Measurements from ENCODE around the gene CCDC50.

CCDC50 gene

GRCh38 chr3:191340966-191341365 lies 11.8 kb downstream of the CCDC50 start:
- no peak for DNase-seq
- H3K4me3 ChIP-seq (ENCODE audit: low read depth in 1 of 2, low read length in 2 of 2): no peak overlapping the region
- H3K36me3 ChIP-seq (ENCODE audit: insufficient read depth, low read length): no peaks in the 10 kb centered on the region
- H3K27ac ChIP-seq (ENCODE audit: low read length): no peak overlapping the region
- ATAC-seq (ENCODE audit: insufficient read depth, low read depth): no peak
- H3K9me3 ChIP-seq (ENCODE audit: insufficient read depth, low read length, severe bottlenecking): no peaks in the 10 kb centered on the region
- no peaks in the 10 kb centered on the region for H3K79me2 ChIP-seq (ENCODE audit: insufficient read depth, low read length)
- H2AFZ ChIP-seq (ENCODE audit: low read depth, low read length): no peak overlapping the region
- H3K27me3 ChIP-seq (ENCODE audit: insufficient read depth, low read length, poor library complexity): no peaks in the 10 kb centered on the region
- no peak for TF ChIP-seq EZH2 (IDR thresholded peaks at IDR 0.05; ENCODE audit: borderline replicate concordance, low read depth, low read length, severe bottlenecking)
- no peak for TF ChIP-seq CTCF (IDR thresholded peaks at IDR 0.05; ENCODE audit: borderline replicate concordance, extremely low read depth, low read length, poor library complexity, severe bottlenecking)
- no peaks in the 10 kb centered on the region for H3K4me1 ChIP-seq (ENCODE audit: insufficient read depth, low read length)
- no peak overlapping the region for H3K9ac ChIP-seq (ENCODE audit: low read depth, low read length)
- H4K20me1 ChIP-seq (ENCODE audit: insufficient read depth, low read length): no peaks in the 10 kb centered on the region
- H3K4me2 ChIP-seq (ENCODE audit: insufficient read depth, low read length): no peak overlapping the region

- H3K79me2 ChIP-seq (ENCODE audit: insufficient read depth, low read length): no peaks in the 10 kb centered on the region
These were observed 12.8 kb downstream of the CCDC50 start for GRCh38 chr3:191342006-191342405.

DNA sequence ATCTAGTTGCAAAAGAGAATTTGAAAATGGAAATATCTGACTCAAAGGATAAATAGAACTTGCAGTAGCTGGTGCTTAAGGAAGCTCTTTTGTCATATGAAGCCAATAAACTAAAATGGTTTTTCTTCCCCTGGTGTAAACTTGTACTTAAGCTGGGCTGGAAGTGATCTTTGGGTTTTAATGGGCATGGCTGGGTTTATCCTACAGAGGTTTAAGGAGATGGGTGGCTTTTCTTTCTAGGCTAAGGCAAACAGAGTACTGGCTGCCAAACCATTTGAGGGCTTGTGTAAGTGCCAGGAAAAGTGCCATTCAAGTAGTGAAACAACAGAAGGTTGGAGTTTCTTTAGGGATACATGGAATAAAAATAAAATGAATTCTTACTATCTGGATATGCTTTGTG lies 13.2 kb downstream of the CCDC50 start:
- Histone ChIP-seq H3K9ac (ENCODE audit: low read depth, low read length) (no peak overlapping the region), H3K4me1 (ENCODE audit: insufficient read depth, low read length) (no peaks in the 10 kb centered on the region), H3K27me3 (ENCODE audit: insufficient read depth, low read length, poor library complexity) (no peaks in the 10 kb centered on the region), H3K4me3 (ENCODE audit: low read depth in 1 of 2, low read length in 2 of 2) (no peak overlapping the region), H4K20me1 (ENCODE audit: insufficient read depth, low read length) (no peaks in the 10 kb centered on the region), H2AFZ (ENCODE audit: low read depth, low read length) (no peak overlapping the region), H3K36me3 (ENCODE audit: insufficient read depth, low read length) (no peaks in the 10 kb centered on the region), H3K27ac (ENCODE audit: low read length) (no peak overlapping the region), H3K9me3 (ENCODE audit: insufficient read depth, low read length, severe bottlenecking) (no peaks in the 10 kb centered on the region), H3K4me2 (ENCODE audit: insufficient read depth, low read length) (no peak overlapping the region), H3K79me2 (ENCODE audit: insufficient read depth, low read length) (no peaks in the 10 kb centered on the region)
- DNase-seq: no peak
- no peak for TF ChIP-seq CTCF (IDR thresholded peaks at IDR 0.05; ENCODE audit: borderline replicate concordance, extremely low read depth, low read length, poor library complexity, severe bottlenecking)
- no peak for TF ChIP-seq EZH2 (IDR thresholded peaks at IDR 0.05; ENCODE audit: borderline replicate concordance, low read depth, low read length, severe bottlenecking)
- ATAC-seq (ENCODE audit: insufficient read depth, low read depth): no peak

More at GRCh38 chr3:191342006-191342405, 12.8 kb downstream of the CCDC50 start:
- no peak for TF ChIP-seq EZH2 (IDR thresholded peaks at IDR 0.05; ENCODE audit: borderline replicate concordance, low read depth, low read length, severe bottlenecking)
- H4K20me1 ChIP-seq (ENCODE audit: insufficient read depth, low read length): no peaks in the 10 kb centered on the region
- ATAC-seq (ENCODE audit: insufficient read depth, low read depth): no peak
- no peak overlapping the region for H3K4me2 ChIP-seq (ENCODE audit: insufficient read depth, low read length)
- H3K9ac ChIP-seq (ENCODE audit: low read depth, low read length): no peak overlapping the region
- H3K36me3 ChIP-seq (ENCODE audit: insufficient read depth, low read length): no peaks in the 10 kb centered on the region
- no peak overlapping the region for H3K4me3 ChIP-seq (ENCODE audit: low read depth in 1 of 2, low read length in 2 of 2)
- no peaks in the 10 kb centered on the region for H3K9me3 ChIP-seq (ENCODE audit: insufficient read depth, low read length, severe bottlenecking)
- no peak overlapping the region for H3K27ac ChIP-seq (ENCODE audit: low read length)
- no peaks in the 10 kb centered on the region for H3K4me1 ChIP-seq (ENCODE audit: insufficient read depth, low read length)
- no peak for DNase-seq
- H3K27me3 ChIP-seq (ENCODE audit: insufficient read depth, low read length, poor library complexity): no peaks in the 10 kb centered on the region
- no peak overlapping the region for H2AFZ ChIP-seq (ENCODE audit: low read depth, low read length)

DNA sequence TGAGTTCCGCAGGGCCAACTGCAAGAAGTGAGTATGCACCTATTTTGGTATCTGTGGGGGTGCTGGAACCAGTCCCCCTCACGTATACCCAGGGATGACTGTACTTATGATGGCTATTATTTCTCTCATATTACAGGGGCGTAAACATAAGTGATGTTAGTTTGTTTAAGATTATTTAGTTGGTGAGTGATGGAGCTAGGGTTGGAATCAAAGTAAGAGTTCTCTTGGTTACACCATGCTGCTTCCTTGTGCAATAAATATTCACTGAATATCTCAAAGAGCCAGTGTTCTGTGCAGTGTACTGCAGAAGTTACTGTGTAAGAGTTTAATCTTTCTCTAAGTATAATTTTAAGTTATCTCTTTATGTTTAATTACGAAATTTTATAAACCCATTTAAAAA lies 13.9 kb downstream of the CCDC50 start:
- H3K4me2 ChIP-seq (ENCODE audit: insufficient read depth, low read length): no peak overlapping the region

More for the DNA sequence above, 13.9 kb downstream of the CCDC50 start:
- H4K20me1 ChIP-seq (ENCODE audit: insufficient read depth, low read length): no peaks in the 10 kb centered on the region
- DNase-seq (no peak), ATAC-seq (ENCODE audit: insufficient read depth, low read depth) (no peak)
- no peak for TF ChIP-seq EZH2 (IDR thresholded peaks at IDR 0.05; ENCODE audit: borderline replicate concordance, low read depth, low read length, severe bottlenecking)
- TF ChIP-seq CTCF (IDR thresholded peaks at IDR 0.05; ENCODE audit: borderline replicate concordance, extremely low read depth, low read length, poor library complexity, severe bottlenecking): no peak
- no peak overlapping the region for H2AFZ ChIP-seq (ENCODE audit: low read depth, low read length)
- H3K36me3 ChIP-seq (ENCODE audit: insufficient read depth, low read length): no peaks in the 10 kb centered on the region
- no peak overlapping the region for H3K4me3 ChIP-seq (ENCODE audit: low read depth in 1 of 2, low read length in 2 of 2)
- H3K4me1 ChIP-seq (ENCODE audit: insufficient read depth, low read length): no peaks in the 10 kb centered on the region
- no peaks in the 10 kb centered on the region for H3K79me2 ChIP-seq (ENCODE audit: insufficient read depth, low read length)
- H3K9ac ChIP-seq (ENCODE audit: low read depth, low read length): no peak overlapping the region
- H3K27me3 ChIP-seq (ENCODE audit: insufficient read depth, low read length, poor library complexity): no peaks in the 10 kb centered on the region
- H3K9me3 ChIP-seq (ENCODE audit: insufficient read depth, low read length, severe bottlenecking): no peaks in the 10 kb centered on the region
- no peak overlapping the region for H3K27ac ChIP-seq (ENCODE audit: low read length)
